ENCODE results near the gene CHRNB2.

CHRNB2 gene

DNA sequence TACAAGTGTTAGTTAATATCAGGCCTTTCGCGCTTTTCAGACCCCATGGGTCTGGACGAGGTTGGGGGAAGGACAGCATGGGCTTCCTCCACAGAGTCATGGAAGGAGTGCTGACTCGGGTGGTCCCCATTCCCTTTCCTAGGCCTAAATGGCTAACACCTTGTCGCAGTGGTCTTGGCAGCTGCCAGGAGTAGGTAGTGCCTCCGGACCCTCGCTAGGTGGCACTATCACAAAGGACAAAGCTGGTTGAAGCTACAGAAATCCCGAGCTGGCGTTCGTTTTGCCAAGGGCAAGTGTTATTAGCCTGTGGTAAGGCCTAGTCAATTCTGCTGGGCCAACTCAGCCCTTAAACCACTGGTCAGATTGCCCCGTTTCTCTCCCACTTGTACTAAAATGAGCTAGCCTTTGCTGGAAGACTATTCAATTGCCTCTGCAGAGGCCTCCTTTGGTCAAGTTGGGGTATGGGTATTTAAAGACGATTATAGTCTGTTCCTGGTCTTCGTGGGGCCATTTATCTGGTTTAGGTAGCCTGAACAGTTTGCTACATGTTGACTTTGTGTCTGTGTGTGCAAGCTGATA, 8.0 kb upstream of the CHRNB2 start:
- TF ChIP-seq EZH2phosphoT487 (IDR thresholded peaks at IDR 0.05; ENCODE audit: borderline replicate concordance) (no peak), CTCF (conservative IDR thresholded peaks at IDR 0.05; ENCODE audit: low read length) (peak; percentile 98)
- Histone ChIP-seq H3K9ac (ENCODE audit: low read depth, low read length, poor library complexity, severe bottlenecking) (peak overlapping the region; percentile 87), H3K4me1 (ENCODE audit: insufficient read depth, low read length, poor library complexity, severe bottlenecking) (peaks cover 36% of the 10 kb centered on the region), H3K4me3 (ENCODE audit: low read length, poor library complexity, severe bottlenecking) (peak overlapping the region; percentile 80), H2AFZ (ENCODE audit: low read length) (peak overlapping the region; percentile 84), H3K9me3 (ENCODE audit: insufficient read depth, low read depth, low read length) (no peaks in the 10 kb centered on the region), H3K36me3 (ENCODE audit: insufficient read depth, low read length) (peaks cover 11% of the 10 kb centered on the region; the same call in 1 of the 2 replicates), H3K4me2 (ENCODE audit: low read depth, low read length, poor library complexity, severe bottlenecking) (peak overlapping the region; percentile 91), H4K20me1 (ENCODE audit: insufficient read depth, low read length, poor library complexity, severe bottlenecking) (peaks cover 33% of the 10 kb centered on the region), H3F3A (ENCODE audit: low read depth) (no peaks in the 10 kb centered on the region), H3K79me2 (ENCODE audit: insufficient read depth, low read length) (peaks cover 37% of the 10 kb centered on the region), H3K9me2 (replicated peaks; ENCODE audit: low read depth, low read length) (no peaks in the 10 kb centered on the region), H3K27me3 (ENCODE audit: insufficient read depth, low read length, poor library complexity, severe bottlenecking) (peaks cover 5% of the 10 kb centered on the region)

GRCh38 chr1:154565876-154566275, 1.7 kb upstream of the CHRNB2 start:
- no peaks in the 10 kb centered on the region for H3K27me3 ChIP-seq (ENCODE audit: insufficient read depth, low read length, poor library complexity, severe bottlenecking)
- no peaks in the 10 kb centered on the region for H3K4me1 ChIP-seq (ENCODE audit: insufficient read depth, low read length, poor library complexity, severe bottlenecking)
- no peak overlapping the region for H3K4me2 ChIP-seq (ENCODE audit: low read depth, low read length, poor library complexity, severe bottlenecking)
- no peaks in the 10 kb centered on the region for H4K20me1 ChIP-seq (ENCODE audit: insufficient read depth, low read length, poor library complexity, severe bottlenecking)
- no peak overlapping the region for H2AFZ ChIP-seq (ENCODE audit: low read length)
- TF ChIP-seq EZH2phosphoT487 (IDR thresholded peaks at IDR 0.05; ENCODE audit: borderline replicate concordance) (no peak), CTCF (conservative IDR thresholded peaks at IDR 0.05; ENCODE audit: low read length) (no peak)
- H3K9me2 ChIP-seq (replicated peaks; ENCODE audit: low read depth, low read length): no peaks in the 10 kb centered on the region
- H3F3A ChIP-seq (ENCODE audit: low read depth): no peaks in the 10 kb centered on the region
- no peaks in the 10 kb centered on the region for H3K79me2 ChIP-seq (ENCODE audit: insufficient read depth, low read length)
- H3K4me3 ChIP-seq (ENCODE audit: low read length, poor library complexity, severe bottlenecking): no peak overlapping the region
- H3K9ac ChIP-seq (ENCODE audit: low read depth, low read length, poor library complexity, severe bottlenecking): no peak overlapping the region
- H3K9me3 ChIP-seq (ENCODE audit: insufficient read depth, low read depth, low read length): no peaks in the 10 kb centered on the region
- H3K36me3 ChIP-seq (ENCODE audit: insufficient read depth, low read length): no peaks in the 10 kb centered on the region

DNA sequence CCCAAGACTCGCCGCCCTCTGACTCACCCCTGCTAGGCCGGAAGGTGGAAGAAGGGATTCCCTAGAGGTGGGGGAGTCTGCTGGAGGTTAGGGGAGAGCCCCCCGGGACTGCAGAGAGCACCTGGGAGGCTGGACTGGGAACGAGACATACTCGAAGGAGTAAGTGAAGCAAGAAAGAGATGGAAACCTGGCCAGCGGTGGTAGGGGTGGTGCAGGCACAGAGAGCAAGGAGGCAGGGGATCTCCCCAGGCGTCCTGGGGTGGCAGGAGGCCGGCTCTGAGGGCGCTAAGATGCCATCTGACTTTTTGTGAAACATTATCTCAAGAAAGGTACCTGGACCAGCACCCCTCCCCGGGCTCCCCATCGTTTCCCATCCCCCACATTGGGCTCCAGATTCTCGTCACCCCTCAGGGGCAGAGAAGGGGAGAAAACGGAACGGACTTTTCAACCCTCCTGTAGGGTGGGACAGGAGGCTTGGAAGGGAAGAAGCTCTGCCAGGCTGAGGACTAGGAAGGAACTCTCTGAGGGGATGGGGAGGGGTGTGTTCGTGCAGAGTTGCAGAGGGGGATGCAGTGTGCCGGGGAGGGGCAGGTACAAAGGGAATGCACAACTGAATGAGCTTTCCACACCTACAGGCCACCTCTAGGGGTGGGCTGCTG, 708 bp downstream of the CHRNB2 start:
- no peaks in the 10 kb centered on the region for H3K27me3 ChIP-seq (ENCODE audit: insufficient read depth, low read length, poor library complexity, severe bottlenecking)

More for the DNA sequence above, 708 bp downstream of the CHRNB2 start:
- no peaks in the 10 kb centered on the region for H3K4me1 ChIP-seq (ENCODE audit: insufficient read depth, low read length, poor library complexity, severe bottlenecking)
- no peak for TF ChIP-seq CTCF (conservative IDR thresholded peaks at IDR 0.05; ENCODE audit: low read length)
- TF ChIP-seq EZH2phosphoT487 (IDR thresholded peaks at IDR 0.05; ENCODE audit: borderline replicate concordance): no peak
- H3K79me2 ChIP-seq (ENCODE audit: insufficient read depth, low read length): no peaks in the 10 kb centered on the region
- no peak overlapping the region for H2AFZ ChIP-seq (ENCODE audit: low read length)
- H3K36me3 ChIP-seq (ENCODE audit: insufficient read depth, low read length): no peaks in the 10 kb centered on the region
- no peak overlapping the region for H3K4me2 ChIP-seq (ENCODE audit: low read depth, low read length, poor library complexity, severe bottlenecking)
- H3F3A ChIP-seq (ENCODE audit: low read depth): no peaks in the 10 kb centered on the region
- H3K4me3 ChIP-seq (ENCODE audit: low read length, poor library complexity, severe bottlenecking): no peak overlapping the region
- no peaks in the 10 kb centered on the region for H4K20me1 ChIP-seq (ENCODE audit: insufficient read depth, low read length, poor library complexity, severe bottlenecking)
- no peaks in the 10 kb centered on the region for H3K9me2 ChIP-seq (replicated peaks; ENCODE audit: low read depth, low read length)
- H3K9me3 ChIP-seq (ENCODE audit: insufficient read depth, low read depth, low read length): no peaks in the 10 kb centered on the region
- H3K9ac ChIP-seq (ENCODE audit: low read depth, low read length, poor library complexity, severe bottlenecking): no peak overlapping the region
